ENCODE measurements around the gene TSPAN18. TPM values are rescaled to one million over a fixed set of nuclear protein-coding genes. Genes with fewer than 3 reads are reported as not detected.
A peak's percentile ranks its signal among the peaks of the same experiment; 100 is the strongest.

TSPAN18 gene
- polyA plus RNA-seq, 1 of the 3 experiments (the other 2 are of a cell fraction), result 0.72 TPM

- Histone ChIP-seq H3K4me3 (ENCODE audit: low read depth in 2 of 2, low read length in 1 of 2) (no peak overlapping the region), H3K4me2 (no peak overlapping the region), H3K9ac (no peak overlapping the region), H3K9me3 (no peaks in the 10 kb centered on the region), H2AFZ (ENCODE audit: low read depth) (no peak overlapping the region), H3K9me2 (no peaks in the 10 kb centered on the region), H3K27me3 (ENCODE audit: insufficient read depth) (no peaks in the 10 kb centered on the region; the same call in 1 of the 2 replicates), H3K4me1 (ENCODE audit: control insufficient read depth in 1 of 2, insufficient read depth in 2 of 2, low read depth in 1 of 2, low read length in 1 of 2) (peaks cover 9 to 53% of the 10 kb centered on the region in 2 experiments; a peak in 3 of 4 replicates), H3K27ac (ENCODE audit: low read depth in 2 of 2, low read length in 1 of 2) (peak overlapping the region in 1 of 2 experiments; percentile 78; a peak in 2 of 4 replicates), H4K20me1 (ENCODE audit: insufficient read depth) (no peaks in the 10 kb centered on the region), H3K79me2 (ENCODE audit: insufficient read depth) (no peaks in the 10 kb centered on the region), H3F3A (replicated peaks; ENCODE audit: insufficient read depth) (no peaks in the 10 kb centered on the region), H3K36me3 (replicated peaks in 1 of 2; ENCODE audit: control insufficient read depth in 1 of 2, insufficient read depth in 2 of 2, low read length in 1 of 2) (no peaks in the 10 kb centered on the region)
- no peak for DNase-seq
- TF ChIP-seq RXRA (IDR thresholded peaks at IDR 0.05; ENCODE audit: borderline replicate concordance, low read depth) (no peak), FOSL2 (IDR thresholded peaks at IDR 0.05; ENCODE audit: borderline replicate concordance, low read depth) (no peak), RAD21 (IDR thresholded peaks at IDR 0.05; ENCODE audit: low read length) (no peak), NRF1 (IDR thresholded peaks at IDR 0.05; ENCODE audit: low read depth, low read length) (no peak), ZBTB33 (IDR thresholded peaks at IDR 0.05; ENCODE audit: borderline replicate concordance, low read depth) (no peak), FOXM1 (IDR thresholded peaks at IDR 0.05; ENCODE audit: low read depth) (no peak), RCOR1 (IDR thresholded peaks at IDR 0.05; ENCODE audit: low read length) (no peak), TCF12 (IDR thresholded peaks at IDR 0.05) (no peak), USF2 (IDR thresholded peaks at IDR 0.05; ENCODE audit: borderline replicate concordance, low read depth, low read length) (no peak), YY1 (IDR thresholded peaks at IDR 0.05; ENCODE audit: low read depth) (no peak), REST (IDR thresholded peaks at IDR 0.05; ENCODE audit: low read depth, low read length) (no peak), FOXJ3 (CRISPR knock-in tag; IDR thresholded peaks at IDR 0.05) (no peak), EZH2phosphoT487 (IDR thresholded peaks at IDR 0.05; ENCODE audit: borderline replicate concordance, low read depth) (no peak), TAF1 (IDR thresholded peaks at IDR 0.05; ENCODE audit: borderline replicate concordance, low read depth, low read length) (no peak), GATA2 (CRISPR knock-in tag; IDR thresholded peaks at IDR 0.05) (no peak), ELF1 (IDR thresholded peaks at IDR 0.05) (no peak), CTCF (IDR thresholded peaks at IDR 0.05) (no peak), USF1 (IDR thresholded peaks at IDR 0.05; ENCODE audit: borderline replicate concordance, low read depth) (no peak), IRF3 (IDR thresholded peaks at IDR 0.05; ENCODE audit: low read depth, low read length) (no peak), CHD2 (IDR thresholded peaks at IDR 0.05; ENCODE audit: low read length, partially characterized antibody) (no peak)
- WGBS (ENCODE audit: low lambda C conversion rate), result 78% methylated on average over 1 of the region's 1 CpG
- CTCF ChIA-PET, result interaction anchor here (1.0 to 8.2 kb wide), 6 partner anchors 14 to 158 kb away, joined by 3 to 71 read pairs (median 4); no protein-coding TSS in a partner anchor
- POLR2A ChIA-PET, result interaction anchor here (3.3 to 3.5 kb wide), 2 partner anchors 21 to 22 kb away, joined by 18 to 43 read pairs; no protein-coding TSS in a partner anchor
Observed at GRCh38 chr11:44752713-44753112, 26.0 kb downstream of the TSPAN18 start.
